Activated naive CD4-positive, alpha-beta T cell treated with Interleukin-2 at 50 U/mL for 16 hours (primary cell): ENCODE results near the gene GNL3L.
"Not testable (repeated sequence)": the region's sequence is repeated elsewhere in the genome, so short reads cannot be mapped to it uniquely, and the experiment has no call there.

Experiments
- DNase-seq: peaks from one replicate; pipeline ENCODE4 v3.0.0-alpha.2; 2020

Gene GNL3L, protein sequence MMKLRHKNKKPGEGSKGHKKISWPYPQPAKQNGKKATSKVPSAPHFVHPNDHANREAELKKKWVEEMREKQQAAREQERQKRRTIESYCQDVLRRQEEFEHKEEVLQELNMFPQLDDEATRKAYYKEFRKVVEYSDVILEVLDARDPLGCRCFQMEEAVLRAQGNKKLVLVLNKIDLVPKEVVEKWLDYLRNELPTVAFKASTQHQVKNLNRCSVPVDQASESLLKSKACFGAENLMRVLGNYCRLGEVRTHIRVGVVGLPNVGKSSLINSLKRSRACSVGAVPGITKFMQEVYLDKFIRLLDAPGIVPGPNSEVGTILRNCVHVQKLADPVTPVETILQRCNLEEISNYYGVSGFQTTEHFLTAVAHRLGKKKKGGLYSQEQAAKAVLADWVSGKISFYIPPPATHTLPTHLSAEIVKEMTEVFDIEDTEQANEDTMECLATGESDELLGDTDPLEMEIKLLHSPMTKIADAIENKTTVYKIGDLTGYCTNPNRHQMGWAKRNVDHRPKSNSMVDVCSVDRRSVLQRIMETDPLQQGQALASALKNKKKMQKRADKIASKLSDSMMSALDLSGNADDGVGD

GRCh38 chrX:54529552-54530356 is at the start of gene GNL3L:
TSS of gene GNL3L (plus strand) at chrX:54530219. CDS start at chrX:54532567, 2,348 bp downstream.
- peak; percentile 82 for DNase-seq

- no peak for DNase-seq
Measured at GRCh38 chrX:54482839-54483593, 47.0 kb upstream of the GNL3L start.

GRCh38 chrX:54483946-54484345 is 46.1 kb upstream of the GNL3L start:
- no peak for DNase-seq

- no peak for DNase-seq
Measured at GRCh38 chrX:54484666-54485065, 45.4 kb upstream of the GNL3L start.

GRCh38 chrX:54489819-54490218 is 40.2 kb upstream of the GNL3L start:
- DNase-seq = not testable (repeated sequence)

DNA sequence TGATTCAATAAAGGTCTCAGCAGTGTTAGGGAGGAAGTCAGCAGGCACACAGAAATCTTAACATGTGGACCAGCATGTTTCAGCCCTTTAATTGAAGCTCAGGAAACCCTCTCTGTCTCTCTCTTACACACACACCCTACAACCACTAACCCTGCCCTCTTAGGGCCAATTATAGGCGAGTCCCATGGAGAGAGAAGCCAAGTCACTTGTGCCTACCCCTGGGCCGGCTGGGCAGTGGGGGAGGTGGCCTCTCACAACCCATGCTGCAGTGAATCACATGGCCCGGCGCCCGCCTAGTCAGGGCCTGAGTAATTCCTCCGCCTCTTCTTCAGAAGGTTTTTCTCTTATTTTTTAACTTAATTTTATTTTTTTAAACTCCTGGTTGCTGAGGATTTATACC is 37.7 kb upstream of the GNL3L start:
- DNase-seq = no peak

DNA sequence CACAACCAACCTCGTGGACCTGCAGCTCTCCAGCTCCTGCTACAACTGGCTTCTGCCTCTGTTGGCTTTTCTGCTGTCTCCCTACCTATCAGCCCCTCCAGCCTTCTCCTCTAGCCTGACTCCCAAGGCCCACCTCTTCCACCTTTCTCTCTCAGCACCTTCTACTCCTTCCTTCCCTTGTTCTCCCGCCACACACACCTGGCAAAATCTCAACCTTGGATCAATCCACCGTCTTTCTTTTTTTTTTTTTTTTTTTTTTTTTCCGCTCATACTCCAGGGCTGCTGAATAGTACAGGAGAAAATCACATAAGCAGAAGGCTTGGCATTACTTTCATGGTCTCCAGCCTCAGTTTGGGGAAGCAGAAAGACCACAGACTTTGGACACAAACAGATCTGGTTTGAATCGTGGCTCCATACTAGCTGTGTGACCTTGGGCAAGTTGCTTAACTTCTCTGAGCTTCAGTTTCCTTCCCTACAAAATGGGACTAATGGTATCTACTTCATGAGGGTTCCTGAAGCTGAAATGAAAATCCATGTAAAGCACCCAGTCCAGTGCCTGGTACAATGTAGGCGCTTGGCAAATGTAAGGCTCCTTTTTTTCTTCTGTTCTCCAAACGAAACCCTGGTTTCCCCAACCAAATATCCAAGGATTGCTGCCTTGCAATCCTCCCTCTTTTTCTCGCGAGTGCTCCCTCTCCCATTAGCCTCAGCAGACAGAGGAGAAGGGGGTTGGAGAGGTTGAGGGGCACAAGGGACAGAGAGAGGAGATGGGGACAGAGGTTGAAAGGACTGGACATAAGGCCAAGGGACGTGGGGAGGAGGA is 35.6 kb upstream of the GNL3L start:
- no peak for DNase-seq

DNA sequence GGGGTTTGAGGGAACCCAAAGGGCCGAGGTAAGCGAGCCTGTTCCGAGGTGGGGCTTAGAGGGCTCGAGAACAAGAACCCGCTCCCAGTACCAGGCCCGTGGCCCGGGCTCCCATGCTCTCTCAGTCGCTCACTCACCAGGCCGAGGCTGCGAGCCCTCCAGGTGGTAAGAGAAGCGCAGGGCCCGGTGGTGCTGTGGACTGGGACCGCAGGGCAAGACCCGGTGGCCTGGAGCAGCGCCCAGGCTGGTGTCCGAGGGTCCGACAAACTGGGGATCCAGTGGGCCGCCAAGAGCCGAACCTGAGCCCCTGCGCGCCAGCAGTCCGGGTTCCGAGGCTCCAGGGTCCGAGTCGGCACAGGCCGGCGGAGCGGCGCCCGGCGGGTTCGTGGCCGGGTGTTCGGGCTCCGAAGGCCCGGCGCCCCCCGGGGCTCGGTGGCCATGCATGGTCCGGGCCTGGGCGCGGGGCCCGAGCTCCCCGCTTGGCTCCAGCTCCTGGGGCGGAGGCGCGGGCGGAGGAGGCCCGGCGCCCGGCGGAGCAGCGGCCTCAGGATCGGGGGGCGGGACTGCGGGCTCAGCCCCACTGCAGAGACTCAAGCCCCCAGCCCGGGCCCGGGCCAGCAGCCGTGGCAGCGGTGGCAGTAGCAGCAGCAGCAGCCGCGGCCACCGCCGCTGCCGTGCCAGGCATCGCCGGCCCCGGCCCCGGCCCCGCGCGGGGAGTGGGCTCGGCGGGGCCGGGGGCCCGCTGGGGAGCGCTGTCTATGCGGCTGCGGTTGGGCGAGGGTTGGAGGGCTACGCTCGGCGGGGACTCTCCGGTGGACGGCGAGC is 34.8 kb upstream of the GNL3L start:
- no peak for DNase-seq

GRCh38 chrX:54495814-54496516 is 34.1 kb upstream of the GNL3L start, which contains the start of gene FGD1:
TSS of gene FGD1 (minus strand) at chrX:54496234. CDS start at chrX:54495432, 802 bp downstream.
- DNase-seq = peak; percentile 44

DNA sequence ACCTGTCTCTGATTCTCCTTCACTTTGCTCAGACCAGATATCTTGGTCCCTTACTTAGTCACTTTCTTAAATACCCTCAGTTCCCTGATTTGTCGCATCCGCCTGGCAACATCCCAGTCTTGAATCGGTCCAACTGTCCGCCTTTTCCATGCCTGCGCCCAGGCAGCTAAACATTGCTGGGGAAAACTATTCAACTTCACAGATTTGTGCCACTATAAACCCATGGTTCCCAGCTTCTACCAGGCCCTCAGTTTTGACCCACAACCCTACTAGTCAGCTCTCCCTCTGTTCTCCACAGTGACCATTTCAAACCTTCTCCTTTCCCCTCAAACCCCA is 33.5 kb upstream of the GNL3L start:
- DNase-seq = no peak

- DNase-seq = no peak
Measured at GRCh38 chrX:54496936-54497335, 33.1 kb upstream of the GNL3L start.

GRCh38 chrX:54509400-54509799 is 20.6 kb upstream of the GNL3L start:
- DNase-seq = no peak

GRCh38 chrX:54529151-54529550 is 868 bp upstream of the GNL3L start:
- DNase-seq = no peak

GRCh38 chrX:54530357-54530900 is 410 bp downstream of the GNL3L start:
- DNase-seq = peak; percentile 8

DNA sequence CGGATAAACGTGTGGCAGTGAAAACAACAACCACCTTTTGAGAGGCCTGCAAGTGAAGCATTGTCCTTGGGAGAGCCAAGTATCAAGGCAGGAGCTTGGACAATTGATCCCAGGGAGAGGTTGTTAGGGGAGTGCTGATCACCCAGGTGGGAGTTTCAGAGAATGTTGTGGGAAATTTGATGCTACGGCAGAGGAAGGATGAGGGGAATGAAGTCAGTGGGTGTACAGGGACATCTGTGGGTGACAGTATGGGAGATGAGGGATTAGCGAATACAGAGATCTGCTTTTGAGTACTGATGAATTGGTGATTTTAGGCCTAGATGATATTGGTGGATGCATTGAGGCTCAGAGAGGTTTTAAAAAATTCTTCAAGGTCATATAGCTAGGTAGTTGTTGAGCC is 4.3 kb downstream of the GNL3L start:
- no peak for DNase-seq

GRCh38 chrX:54540289-54540688 is 10.3 kb downstream of the GNL3L start:
- DNase-seq = no peak

DNA sequence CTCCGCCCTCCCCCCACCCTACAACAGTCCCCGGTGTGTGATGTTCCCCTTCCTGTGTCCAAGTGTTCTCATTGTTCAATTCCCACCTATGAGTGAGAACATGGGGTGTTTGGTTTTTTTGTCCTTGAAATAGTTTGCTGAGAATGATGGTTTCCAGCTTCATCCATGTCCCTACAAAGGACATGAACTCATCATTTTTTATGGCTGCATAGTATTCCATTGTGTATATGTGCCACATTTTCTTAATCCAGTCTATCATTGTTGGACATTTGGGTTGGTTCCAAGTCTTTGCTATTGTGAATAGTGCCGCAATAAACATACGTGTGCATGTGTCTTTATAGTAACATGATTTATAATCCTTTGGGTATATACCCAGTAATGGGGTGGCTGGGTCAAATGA is 12.2 kb downstream of the GNL3L start:
- not testable (repeated sequence) for DNase-seq

- no peak for DNase-seq
Measured at GRCh38 chrX:54550821-54551220, 20.8 kb downstream of the GNL3L start.

- DNase-seq = no peak
Measured at GRCh38 chrX:54551801-54552200, 21.8 kb downstream of the GNL3L start.

DNA sequence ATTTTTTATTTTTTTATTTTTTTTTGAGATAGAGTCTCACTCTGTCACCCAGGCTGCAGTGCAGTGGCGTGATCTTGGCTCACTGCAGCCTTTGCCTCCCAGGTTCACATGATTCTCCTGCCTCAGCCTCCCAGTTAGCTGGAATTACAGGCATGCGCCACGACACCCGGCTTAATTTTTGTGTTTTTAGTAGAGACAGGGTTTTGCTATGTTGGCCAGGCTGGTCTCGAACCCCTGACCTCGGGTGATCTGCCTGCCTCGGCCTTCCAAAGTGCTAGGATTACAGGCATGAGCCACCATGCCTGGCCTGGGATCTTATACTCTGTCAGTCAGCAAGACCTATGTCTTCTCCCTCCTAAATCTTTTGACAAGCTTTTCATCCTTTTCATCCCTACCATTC is 25.0 kb downstream of the GNL3L start:
- DNase-seq = not testable (repeated sequence)
